HT-29 (cell line): ENCODE data around the gene CASP2. TPM values are rescaled to one million over a fixed set of nuclear protein-coding genes. Genes with fewer than 3 reads are reported as not detected.

ENCODE experiments used
- DNase-seq: peaks from one replicate; pipeline ENCODE4 v3.0.0-alpha.2; 2015; ENCODE audit warnings: low spot score
- total RNA-seq: library from RNA; depleted of rRNA; stranded (reverse); fragments of >200 nt; shearing (Covaris generic); gene quantifications from 2 replicates; pipeline ENCODE4 v1.2.3, GENCODE V29; 2014; rRNA removed

CASP2 gene
- 26.6 and 27.7 TPM in 2 replicates for total RNA-seq

- DNase-seq, result peak; percentile 100
Observed at GRCh38 chr7:143287935-143288826, at the start of gene CASP2. Gene CASP2, plus strand, starts transcription at chr7:143288351. Its CDS starts 105 bp downstream, at chr7:143288456.

GRCh38 chr7:143239813-143240212 is 48.3 kb upstream of the CASP2 start:
- DNase-seq, result no peak

GRCh38 chr7:143240291-143241168 is 47.6 kb upstream of the CASP2 start:
- peak; percentile 92 for DNase-seq

GRCh38 chr7:143242306-143242705 is 45.8 kb upstream of the CASP2 start:
- no peak for DNase-seq

GRCh38 chr7:143243111-143243510 is 45.0 kb upstream of the CASP2 start:
- DNase-seq, result peak; percentile 50

GRCh38 chr7:143243614-143244013 is 44.5 kb upstream of the CASP2 start:
- DNase-seq, result no peak

GRCh38 chr7:143244321-143244720 is 43.8 kb upstream of the CASP2 start:
- DNase-seq, result peak; percentile 17

- DNase-seq, result peak; percentile 75
Observed at GRCh38 chr7:143245123-143245522, 43.0 kb upstream of the CASP2 start.

- no peak for DNase-seq
Observed at GRCh38 chr7:143247372-143247771, 40.8 kb upstream of the CASP2 start.

- DNase-seq, result peak; percentile 72
Observed at GRCh38 chr7:143248761-143249354, 39.3 kb upstream of the CASP2 start.

- no peak for DNase-seq
Observed at GRCh38 chr7:143250199-143250598, 38.0 kb upstream of the CASP2 start.

GRCh38 chr7:143250822-143251221 is 37.3 kb upstream of the CASP2 start:
- DNase-seq, result no peak

- DNase-seq, result no peak
Observed at GRCh38 chr7:143252006-143252405, 36.1 kb upstream of the CASP2 start.

GRCh38 chr7:143255564-143255963 is 32.6 kb upstream of the CASP2 start:
- peak; percentile 54 for DNase-seq

- DNase-seq, result no peak
Observed at GRCh38 chr7:143256325-143256724, 31.8 kb upstream of the CASP2 start.

GRCh38 chr7:143256932-143257331 is 31.2 kb upstream of the CASP2 start:
- DNase-seq, result no peak

GRCh38 chr7:143257501-143257900 is 30.6 kb upstream of the CASP2 start:
- DNase-seq, result peak; percentile 83

- peak; percentile 23 for DNase-seq
Observed at GRCh38 chr7:143258831-143259230, 29.3 kb upstream of the CASP2 start.

- peak; percentile 83 for DNase-seq
Observed at GRCh38 chr7:143259765-143260164, 28.4 kb upstream of the CASP2 start.

- no peak for DNase-seq
Observed at GRCh38 chr7:143261901-143262300, 26.2 kb upstream of the CASP2 start.

- DNase-seq, result peak; percentile 83
Observed at GRCh38 chr7:143263266-143264195, 24.6 kb upstream of the CASP2 start, which contains the start of gene GSTK1. Gene GSTK1, plus strand, starts transcription at chr7:143263441. Its CDS starts 73 bp downstream, at chr7:143263514.
